Liver (tissue), 9 donors: Measurements from ENCODE around the gene LINS1. TPM values are rescaled to one million over a fixed set of nuclear protein-coding genes. Genes with fewer than 3 reads are reported as not detected.

Experiments
- DNase-seq: peaks from one replicate; pipeline ENCODE4 v3.0.0-alpha.2; 2017; ENCODE audit warnings: low spot score
- H3K27ac ChIP-seq, 2 donors: one replicate each; pipeline ENCODE4 v1.7.0; 2013; ENCODE audit warnings: inconsistent platforms in 2 of 2, low read length in 2 of 2, control low read depth in 1 of 2, low read depth in 1 of 2, mild to moderate bottlenecking in 1 of 2
- H3K27me3 ChIP-seq, 4 donors: one replicate each; pipeline versions ENCODE4 v1.6.1 to v1.7.0; 2013; ENCODE audit warnings: low read length in 3 of 4, inconsistent platforms in 1 of 4, mild to moderate bottlenecking in 1 of 4, moderate library complexity in 1 of 4; ENCODE audit not compliant: control insufficient read depth in 4 of 4, insufficient read depth in 4 of 4
- H3K36me3 ChIP-seq, 4 donors: one replicate each; pipeline versions ENCODE4 v1.6.1 to v1.7.0; 2013; ENCODE audit warnings: low read length in 3 of 4, mild to moderate bottlenecking in 3 of 4, low read depth in 1 of 4, moderate library complexity in 1 of 4; ENCODE audit not compliant: control insufficient read depth in 4 of 4, insufficient read depth in 3 of 4
- H3K4me1 ChIP-seq, 4 donors: one replicate each; pipeline versions ENCODE4 v1.6.1 to v1.7.0; 2013; ENCODE audit warnings: low read length in 3 of 4, mild to moderate bottlenecking in 3 of 4, moderate library complexity in 1 of 4; ENCODE audit not compliant: control insufficient read depth in 4 of 4, insufficient read depth in 4 of 4
- H3K4me3 ChIP-seq, 3 donors: one replicate each; pipeline versions ENCODE4 v1.6.1 to v1.7.0; 2013; ENCODE audit warnings: low read length in 3 of 3, control low read depth in 1 of 3, low read depth in 1 of 3, mild to moderate bottlenecking in 1 of 3
- H3K9ac ChIP-seq, 2 donors: one replicate each; pipeline ENCODE4 v1.7.0; 2013; ENCODE audit warnings: low read length in 2 of 2, mild to moderate bottlenecking in 2 of 2, moderate library complexity in 2 of 2, control low read depth in 1 of 2, low read depth in 1 of 2
- H3K9me3 ChIP-seq, 4 donors: one replicate each; pipeline versions ENCODE4 v1.6.1 to v1.7.0; 2013; ENCODE audit warnings: low read length in 3 of 4; ENCODE audit not compliant: control insufficient read depth in 4 of 4
- EGR1 ChIP-seq, 2 donors: IDR thresholded peaks; 2 replicates each; pipeline ENCODE4 v1.6.1; 2016 to 2018; ENCODE audit warnings: antibody characterized with exemption in 2 of 2, low read depth in 2 of 2
- FOXA1 ChIP-seq: IDR thresholded peaks from 2 replicates; pipeline ENCODE4 v1.6.1; 2016; ENCODE audit warnings: antibody characterized with exemption
- FOXA2 ChIP-seq: IDR thresholded peaks from 2 replicates; pipeline ENCODE4 v1.6.1; 2016; ENCODE audit warnings: antibody characterized with exemption
- GABPA ChIP-seq, 2 donors: IDR thresholded peaks in 1 of 2; conservative IDR thresholded peaks in 1 of 2; 2 replicates each; pipeline ENCODE4 v1.6.1; 2016; ENCODE audit warnings: antibody characterized with exemption in 2 of 2, mild to moderate bottlenecking in 1 of 2, moderate library complexity in 1 of 2
- HNF4A ChIP-seq, 2 donors: conservative IDR thresholded peaks; 2 replicates each; pipeline ENCODE4 v1.6.1; 2016; ENCODE audit warnings: antibody characterized with exemption in 2 of 2, mild to moderate bottlenecking in 2 of 2
- HNF4G ChIP-seq: IDR thresholded peaks from 2 replicates; pipeline ENCODE4 v1.6.1; 2016; ENCODE audit warnings: antibody characterized with exemption
- JUND ChIP-seq, 2 donors: IDR thresholded peaks; 2 replicates each; pipeline ENCODE4 v1.6.1; 2016; ENCODE audit warnings: antibody characterized with exemption in 2 of 2
- NR2F2 ChIP-seq: IDR thresholded peaks from 2 replicates; pipeline ENCODE4 v1.6.1; 2016; ENCODE audit warnings: antibody characterized with exemption
- RAD21 ChIP-seq, 2 donors: IDR thresholded peaks; 2 replicates each; pipeline ENCODE4 v1.6.1; 2016; ENCODE audit warnings: antibody characterized with exemption in 2 of 2, mild to moderate bottlenecking in 2 of 2
- RXRA ChIP-seq, 2 donors: IDR thresholded peaks; 2 replicates each; pipeline ENCODE4 v1.6.1; 2017 to 2018; ENCODE audit warnings: antibody characterized with exemption in 2 of 2, mild to moderate bottlenecking in 1 of 2
- SP1 ChIP-seq: IDR thresholded peaks from 2 replicates; pipeline ENCODE4 v1.6.1; 2018; ENCODE audit warnings: antibody characterized with exemption, mild to moderate bottlenecking
- TAF1 ChIP-seq: conservative IDR thresholded peaks from 2 replicates; pipeline ENCODE4 v1.6.1; 2016; ENCODE audit warnings: antibody characterized with exemption, mild to moderate bottlenecking
- YY1 ChIP-seq: IDR thresholded peaks from 2 replicates; pipeline ENCODE4 v1.6.1; 2016; ENCODE audit warnings: antibody characterized with exemption, mild to moderate bottlenecking
- WGBS: extraction: QIAGEN DNeasy Blood & Tissue Kit; methylation state at CpG from one replicate; pipeline ENCODE4 v1.1.7; 2013; 5-methylcytosine and 5-hydroxymethylcytosine counted together
- polyA plus RNA-seq, 2 donors: library from polyadenylated mRNA; stranded (reverse) in 1 of 2; unstranded in 1 of 2; fragments of 200-250 nt in 1 of 2; fragments of >200 nt in 1 of 2; fragmentation: Nextera tagmentation in 1 of 2; extraction: Ambion mirVana in 1 of 2; gene quantifications; one replicate each; pipeline versions ENCODE4 v1.2.1 to v1.2.3, GENCODE V29; 2013 to 2015
- total RNA-seq, 2 donors: library from RNA; depleted of rRNA; stranded (reverse); fragments of >200 nt; gene quantifications; one replicate each; pipeline ENCODE4 v1.2.3, GENCODE V29; 2014
- TF ChIP-seq, protein P1 (sequence below): fragments of 150-350 bp; IDR thresholded peaks from 2 replicates; pipeline ENCODE4 v1.5.1; 2017; ENCODE audit warnings: improper control_type of control experiment, low read depth, low read length; ENCODE audit not compliant: missing input control
- TF ChIP-seq, protein P2 (sequence below): IDR thresholded peaks from 2 replicates; pipeline ENCODE4 v1.6.1; 2016; ENCODE audit warnings: antibody characterized with exemption, mild to moderate bottlenecking
- TF ChIP-seq, protein P3 (sequence below): IDR thresholded peaks from 2 replicates; pipeline ENCODE4 v1.6.1; 2016; ENCODE audit warnings: antibody characterized with exemption
- TF ChIP-seq, protein P4 (sequence below): IDR thresholded peaks from 2 replicates; pipeline ENCODE4 v1.6.1; 2016; ENCODE audit warnings: antibody characterized with exemption
- donor health status: healthy.
- donor health status: healthy.
- donor health status: healthy.
- donor health status: healthy.
- donor health status: healthy.

The LINS1 gene
- total and polyA plus RNA-seq, 4 donors: 2.9 to 9.1 (median 6.3) TPM

DNA sequence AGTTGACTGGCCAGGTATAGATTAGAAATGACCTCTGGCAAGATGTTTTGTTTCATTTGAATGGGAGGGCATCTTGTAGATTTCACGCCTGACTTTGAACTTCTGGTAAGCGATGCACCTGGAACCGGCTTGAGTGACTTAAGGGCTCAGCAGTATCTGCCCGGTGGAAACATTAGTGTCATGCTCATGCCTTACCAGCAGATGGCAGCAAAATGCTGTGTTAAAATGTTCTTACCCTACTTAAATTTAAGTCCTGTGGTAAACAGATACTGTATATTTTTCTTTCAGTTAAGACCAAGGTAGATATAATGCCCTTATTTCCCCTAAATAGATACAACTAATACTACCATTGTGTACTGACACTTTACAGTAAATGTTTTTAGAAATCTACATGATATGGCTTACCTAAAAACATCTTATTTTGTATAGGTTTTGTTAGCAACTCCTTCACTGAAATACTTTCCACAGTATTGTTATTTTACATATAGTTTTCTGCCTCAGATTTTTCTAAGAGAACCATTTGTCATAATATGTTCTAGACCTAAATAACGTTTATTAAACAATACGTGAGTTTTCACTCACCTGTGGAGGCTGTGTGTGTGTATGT lies 25.9 kb upstream of the LINS1 start:
- DNase-seq: peak; percentile 64
- TF ChIP-seq RAD21 (IDR thresholded peaks at IDR 0.05): peak; percentile 89 to 91
- TF ChIP-seq, protein P1, sequence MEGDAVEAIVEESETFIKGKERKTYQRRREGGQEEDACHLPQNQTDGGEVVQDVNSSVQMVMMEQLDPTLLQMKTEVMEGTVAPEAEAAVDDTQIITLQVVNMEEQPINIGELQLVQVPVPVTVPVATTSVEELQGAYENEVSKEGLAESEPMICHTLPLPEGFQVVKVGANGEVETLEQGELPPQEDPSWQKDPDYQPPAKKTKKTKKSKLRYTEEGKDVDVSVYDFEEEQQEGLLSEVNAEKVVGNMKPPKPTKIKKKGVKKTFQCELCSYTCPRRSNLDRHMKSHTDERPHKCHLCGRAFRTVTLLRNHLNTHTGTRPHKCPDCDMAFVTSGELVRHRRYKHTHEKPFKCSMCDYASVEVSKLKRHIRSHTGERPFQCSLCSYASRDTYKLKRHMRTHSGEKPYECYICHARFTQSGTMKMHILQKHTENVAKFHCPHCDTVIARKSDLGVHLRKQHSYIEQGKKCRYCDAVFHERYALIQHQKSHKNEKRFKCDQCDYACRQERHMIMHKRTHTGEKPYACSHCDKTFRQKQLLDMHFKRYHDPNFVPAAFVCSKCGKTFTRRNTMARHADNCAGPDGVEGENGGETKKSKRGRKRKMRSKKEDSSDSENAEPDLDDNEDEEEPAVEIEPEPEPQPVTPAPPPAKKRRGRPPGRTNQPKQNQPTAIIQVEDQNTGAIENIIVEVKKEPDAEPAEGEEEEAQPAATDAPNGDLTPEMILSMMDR: peak; percentile 85
- no peak for TF ChIP-seq GABPA (IDR thresholded peaks at IDR 0.05 in 1 of 2, conservative IDR thresholded peaks at IDR 0.05 in 1 of 2)
- Histone ChIP-seq H3K4me3 (no peak overlapping the region), H3K27me3 (no peaks in the 10 kb centered on the region), H3K27ac (no peak overlapping the region), H3K9me3 (no peaks in the 10 kb centered on the region), H3K36me3 (peaks cover 1 to 23% (median 13%) of the 10 kb centered on the region in 4 donors), H3K4me1 (peaks cover 0 to 7% (median 2%) of the 10 kb centered on the region in 4 donors), H3K9ac (no peak overlapping the region)
- 35% methylated on average over 6 of the region's 6 CpGs for WGBS

DNA sequence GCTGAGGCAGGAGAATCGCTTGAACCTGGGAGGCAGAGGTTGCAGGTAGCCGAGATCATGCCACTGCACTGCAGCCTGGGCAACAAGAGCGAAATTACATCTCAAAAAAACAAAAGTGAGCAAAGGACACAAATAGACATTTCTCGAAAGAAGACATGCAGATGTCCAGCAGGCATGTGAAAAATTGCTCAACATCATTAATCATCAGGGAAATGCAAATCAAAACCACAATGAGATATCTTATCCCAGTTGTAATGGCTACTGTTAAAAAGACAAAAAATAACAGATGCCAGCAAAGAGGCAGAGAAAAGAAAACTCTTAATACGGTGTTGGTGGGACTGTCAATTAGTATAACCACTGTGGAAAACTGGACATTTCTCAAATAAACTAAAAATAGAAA lies 21.3 kb upstream of the LINS1 start:
- Histone ChIP-seq H3K27ac (no peak overlapping the region), H3K9ac (no peak overlapping the region), H3K36me3 (peaks cover 1 to 5% (median 3%) of the 10 kb centered on the region in 4 donors), H3K4me3 (no peak overlapping the region), H3K4me1 (peaks cover 0 to 7% (median 2%) of the 10 kb centered on the region in 4 donors), H3K27me3 (no peaks in the 10 kb centered on the region), H3K9me3 (no peaks in the 10 kb centered on the region)
- WGBS: 97% methylated on average over 5 of the region's 5 CpGs
- DNase-seq: no peak
- no peak for TF ChIP-seq FOXA1

DNA sequence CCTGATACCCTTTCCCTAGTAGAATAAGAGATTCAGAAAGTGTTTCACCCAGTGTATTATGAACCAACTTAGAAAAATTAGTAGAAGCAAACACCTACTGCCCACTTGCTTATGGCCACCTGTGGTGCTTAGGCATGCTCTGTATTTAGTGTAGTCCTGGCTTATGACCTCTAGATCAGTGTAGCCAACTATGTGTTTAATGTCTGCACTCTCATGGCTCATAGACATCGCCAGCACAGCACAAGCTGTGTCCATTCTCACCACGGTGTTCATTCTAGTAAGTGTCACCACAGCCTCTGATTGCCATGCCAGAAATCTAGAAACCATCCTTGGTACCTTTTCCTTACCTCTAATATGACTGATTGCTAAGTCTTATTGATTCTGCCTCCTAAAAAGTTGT lies 14.7 kb upstream of the LINS1 start:
- no peaks in the 10 kb centered on the region for H3K27me3 ChIP-seq
- no peak overlapping the region for H3K9ac ChIP-seq
- 92% methylated on average over 2 of the region's 2 CpGs for WGBS
- peaks cover 0 to 2% (median 0%) of the 10 kb centered on the region in 4 donors for H3K4me1 ChIP-seq
- no peaks in the 10 kb centered on the region for H3K9me3 ChIP-seq
- no peak overlapping the region for H3K4me3 ChIP-seq
- TF ChIP-seq EGR1 (IDR thresholded peaks at IDR 0.05; ENCODE audit: low read depth in 2 of 2) (no peak), SP1 (no peak), FOXA1 (no peak), HNF4A (conservative IDR thresholded peaks at IDR 0.05) (no peak), GABPA (IDR thresholded peaks at IDR 0.05 in 1 of 2, conservative IDR thresholded peaks at IDR 0.05 in 1 of 2) (no peak), JUND (IDR thresholded peaks at IDR 0.05) (no peak), NR2F2 (no peak), RXRA (IDR thresholded peaks at IDR 0.05) (no peak), RAD21 (IDR thresholded peaks at IDR 0.05) (no peak), YY1 (no peak), TAF1 (no peak), FOXA2 (no peak), HNF4G (no peak)
- TF ChIP-seq, protein P1: no peak
- TF ChIP-seq, protein P2, sequence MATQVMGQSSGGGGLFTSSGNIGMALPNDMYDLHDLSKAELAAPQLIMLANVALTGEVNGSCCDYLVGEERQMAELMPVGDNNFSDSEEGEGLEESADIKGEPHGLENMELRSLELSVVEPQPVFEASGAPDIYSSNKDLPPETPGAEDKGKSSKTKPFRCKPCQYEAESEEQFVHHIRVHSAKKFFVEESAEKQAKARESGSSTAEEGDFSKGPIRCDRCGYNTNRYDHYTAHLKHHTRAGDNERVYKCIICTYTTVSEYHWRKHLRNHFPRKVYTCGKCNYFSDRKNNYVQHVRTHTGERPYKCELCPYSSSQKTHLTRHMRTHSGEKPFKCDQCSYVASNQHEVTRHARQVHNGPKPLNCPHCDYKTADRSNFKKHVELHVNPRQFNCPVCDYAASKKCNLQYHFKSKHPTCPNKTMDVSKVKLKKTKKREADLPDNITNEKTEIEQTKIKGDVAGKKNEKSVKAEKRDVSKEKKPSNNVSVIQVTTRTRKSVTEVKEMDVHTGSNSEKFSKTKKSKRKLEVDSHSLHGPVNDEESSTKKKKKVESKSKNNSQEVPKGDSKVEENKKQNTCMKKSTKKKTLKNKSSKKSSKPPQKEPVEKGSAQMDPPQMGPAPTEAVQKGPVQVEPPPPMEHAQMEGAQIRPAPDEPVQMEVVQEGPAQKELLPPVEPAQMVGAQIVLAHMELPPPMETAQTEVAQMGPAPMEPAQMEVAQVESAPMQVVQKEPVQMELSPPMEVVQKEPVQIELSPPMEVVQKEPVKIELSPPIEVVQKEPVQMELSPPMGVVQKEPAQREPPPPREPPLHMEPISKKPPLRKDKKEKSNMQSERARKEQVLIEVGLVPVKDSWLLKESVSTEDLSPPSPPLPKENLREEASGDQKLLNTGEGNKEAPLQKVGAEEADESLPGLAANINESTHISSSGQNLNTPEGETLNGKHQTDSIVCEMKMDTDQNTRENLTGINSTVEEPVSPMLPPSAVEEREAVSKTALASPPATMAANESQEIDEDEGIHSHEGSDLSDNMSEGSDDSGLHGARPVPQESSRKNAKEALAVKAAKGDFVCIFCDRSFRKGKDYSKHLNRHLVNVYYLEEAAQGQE: no peak
- TF ChIP-seq, protein P3, sequence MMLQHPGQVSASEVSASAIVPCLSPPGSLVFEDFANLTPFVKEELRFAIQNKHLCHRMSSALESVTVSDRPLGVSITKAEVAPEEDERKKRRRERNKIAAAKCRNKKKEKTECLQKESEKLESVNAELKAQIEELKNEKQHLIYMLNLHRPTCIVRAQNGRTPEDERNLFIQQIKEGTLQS: no peak
- TF ChIP-seq, protein P4, sequence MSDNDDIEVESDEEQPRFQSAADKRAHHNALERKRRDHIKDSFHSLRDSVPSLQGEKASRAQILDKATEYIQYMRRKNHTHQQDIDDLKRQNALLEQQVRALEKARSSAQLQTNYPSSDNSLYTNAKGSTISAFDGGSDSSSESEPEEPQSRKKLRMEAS: no peak
- H3K36me3 ChIP-seq: peaks cover 9 to 33% (median 23%) of the 10 kb centered on the region in 4 donors
- no peak for DNase-seq
- H3K27ac ChIP-seq: no peak overlapping the region
